ENCODE results near the gene NABP2.
"Not testable (repeated sequence)": the region's sequence is repeated elsewhere in the genome, so short reads cannot be mapped to it uniquely, and the experiment has no call there.

The NABP2 gene

DNA sequence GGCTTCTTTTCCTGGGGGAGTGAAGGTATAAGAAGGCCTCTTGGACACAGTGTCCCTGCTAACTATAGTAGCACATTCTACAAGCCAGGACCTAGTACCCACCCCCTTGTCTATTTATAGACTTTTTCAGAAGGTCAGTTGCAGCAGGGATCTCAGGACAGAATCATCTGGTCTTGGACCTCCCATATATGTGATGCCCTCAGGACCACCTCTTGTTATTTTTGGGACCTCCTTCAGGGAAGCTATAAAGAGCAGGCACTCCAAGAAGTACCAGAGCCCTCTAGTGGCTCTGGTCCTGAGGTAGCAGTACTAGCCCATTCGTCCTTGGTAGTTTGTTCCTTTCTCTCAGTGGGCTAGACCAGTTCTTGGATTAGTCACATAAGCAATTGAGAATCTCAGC lies 46.9 kb downstream of the NABP2 start:
- in situ Hi-C loops (cut with MboI; ENCODE audit: low sequenced_read_pairs) = no loop called here

- in situ Hi-C loops (cut with MboI; ENCODE audit: low sequenced_read_pairs) = not testable (repeated sequence)
These were observed 48.3 kb downstream of the NABP2 start for GRCh38 chr12:56272468-56272867.

DNA sequence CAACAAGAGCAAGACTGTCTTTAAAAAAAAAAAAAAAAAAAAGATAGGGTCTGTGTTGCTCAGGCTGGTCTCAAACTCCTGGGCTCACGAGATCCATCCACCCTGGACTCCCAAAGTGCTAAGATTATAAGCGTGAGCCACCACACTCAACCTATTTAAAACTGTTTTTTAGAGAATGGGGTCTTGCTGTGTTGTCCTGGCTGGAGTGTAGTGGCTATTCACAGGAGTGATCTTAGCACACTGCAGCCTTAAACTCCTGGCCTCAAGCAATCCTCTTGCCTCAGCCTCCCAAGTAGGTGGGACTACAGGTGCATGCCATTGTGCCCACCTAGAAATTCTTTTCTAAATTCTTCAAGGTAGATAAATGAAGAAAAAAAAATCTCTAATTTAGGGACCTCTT lies 50.2 kb downstream of the NABP2 start:
- in situ Hi-C loops (cut with MboI; ENCODE audit: low sequenced_read_pairs) = no loop called here

DNA sequence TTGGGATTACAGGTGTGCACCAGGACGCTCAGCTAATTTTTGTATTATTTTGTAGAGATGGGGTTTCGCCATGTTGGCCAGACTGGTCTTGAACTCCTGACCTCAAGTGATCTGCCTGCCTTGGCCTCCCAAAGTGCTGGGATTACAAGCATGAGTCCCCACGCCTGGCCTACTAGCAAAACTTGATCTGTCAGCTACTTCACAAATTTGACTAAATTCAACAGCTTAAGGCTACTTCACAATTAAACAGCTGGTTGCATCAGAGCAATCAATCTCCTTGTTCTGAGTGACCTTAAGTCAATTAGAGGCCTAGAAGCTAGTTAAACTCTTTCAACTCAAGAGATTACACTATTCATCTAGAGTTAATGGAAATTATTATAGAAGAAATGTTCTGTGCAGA lies 54.8 kb downstream of the NABP2 start:
- in situ Hi-C loops (cut with MboI; ENCODE audit: low sequenced_read_pairs) = no loop called here

Data from HL-60/S4 (cell line).